SK-N-SH (cell line): Measurements from ENCODE around the gene ANKRD60.

ENCODE experiments used
- CTCF ChIP-seq: fragments of 200-600 bp; sonication (generic); IDR thresholded peaks from 2 replicates; pipeline ENCODE4 v1.6.1; 2017; ENCODE audit warnings: antibody characterized with exemption, mild to moderate bottlenecking, moderate library complexity
- ELF1 ChIP-seq: IDR thresholded peaks from 2 replicates; pipeline ENCODE4 v1.4.0; 2012
- EP300 ChIP-seq, 2 experiments: IDR thresholded peaks; 2 replicates each; pipeline versions ENCODE4 v1.4.0 to v1.6.1; 2012; ENCODE audit warnings: borderline replicate concordance in 1 of 2, low read depth in 1 of 2, low read length in 1 of 2
- EZH2phosphoT487 ChIP-seq: fragments of 200-600 bp; sonication (generic); IDR thresholded peaks from 2 replicates; pipeline ENCODE4 v1.6.1; 2017; ENCODE audit warnings: low read depth, mixed run types, mild to moderate bottlenecking, antibody characterized with exemption, moderate library complexity, borderline replicate concordance
- FOSL2 ChIP-seq: IDR thresholded peaks from 2 replicates; pipeline ENCODE4 v1.4.0; 2012; ENCODE audit warnings: low read depth, mild to moderate bottlenecking, moderate library complexity, borderline replicate concordance
- GABPA ChIP-seq: IDR thresholded peaks from 2 replicates; pipeline ENCODE4 v1.4.0; 2012; ENCODE audit warnings: low read depth, mild to moderate bottlenecking
- MAX ChIP-seq: IDR thresholded peaks from 2 replicates; pipeline ENCODE4 v1.4.0; 2012; ENCODE audit warnings: low read depth
- POLR2AphosphoS5 ChIP-seq: IDR thresholded peaks from 2 replicates; pipeline ENCODE4 v1.6.1; 2012; ENCODE audit warnings: low read depth, low read length
- REST ChIP-seq: IDR thresholded peaks from 2 replicates; pipeline ENCODE4 v1.6.1; 2012; ENCODE audit warnings: mild to moderate bottlenecking, low read depth, low read length, moderate library complexity
- RFX5 ChIP-seq: IDR thresholded peaks from 2 replicates; pipeline ENCODE4 v1.6.1; 2012; ENCODE audit warnings: mild to moderate bottlenecking, improper control_type of control experiment, low read length
- SIN3A ChIP-seq: IDR thresholded peaks from 2 replicates; pipeline ENCODE4 v1.6.1; 2012; ENCODE audit warnings: low read depth, mild to moderate bottlenecking, low read length, moderate library complexity, borderline replicate concordance
- TAF1 ChIP-seq: IDR thresholded peaks from 2 replicates; pipeline ENCODE4 v1.6.1; 2012; ENCODE audit warnings: low read depth, mild to moderate bottlenecking, low read length, moderate library complexity, borderline replicate concordance
- USF1 ChIP-seq: IDR thresholded peaks from 2 replicates; pipeline ENCODE4 v1.4.0; 2012; ENCODE audit warnings: low read depth, borderline replicate concordance
- YY1 ChIP-seq: IDR thresholded peaks from 2 replicates; pipeline ENCODE4 v1.4.0; 2012; ENCODE audit warnings: low read depth, mild to moderate bottlenecking

GRCh38 chr20:58235010-58235409 lies 6.6 kb upstream of the ANKRD60 start:
- TF ChIP-seq YY1 = no peak
- TF ChIP-seq CTCF = no peak
- no peak for TF ChIP-seq EZH2phosphoT487
- TF ChIP-seq MAX = no peak
- TF ChIP-seq USF1 = no peak
- no peak for TF ChIP-seq RFX5
- TF ChIP-seq SIN3A = no peak
- TF ChIP-seq EP300 (IDR thresholded peaks at IDR 0.05; ENCODE audit: borderline replicate concordance in 1 of 2, low read depth in 1 of 2, low read length in 1 of 2) = no peak
- no peak for TF ChIP-seq POLR2AphosphoS5
- TF ChIP-seq TAF1 = no peak
- TF ChIP-seq ELF1 = no peak
- no peak for TF ChIP-seq GABPA
- TF ChIP-seq FOSL2 = no peak
- TF ChIP-seq REST = no peak
